Measurements from ENCODE around the gene HAGH.

HAGH gene

GRCh38 chr16:1771864-1772361, 54.7 kb downstream of the HAGH start (continued):
- no peak for TF ChIP-seq FEZF1 (tag by site-specific recombination; IDR thresholded peaks at IDR 0.05)
- TF ChIP-seq ZNF266 (tag by site-specific recombination; IDR thresholded peaks at IDR 0.05; ENCODE audit: low read depth) = no peak
- 0 out of 2 replicates have a peak, but pooled peaks have one; percentile 8 for TF ChIP-seq ZFHX2 (tag by site-specific recombination; conservative IDR thresholded peaks at IDR 0.05)
- TF ChIP-seq ZXDB (tag by site-specific recombination; IDR thresholded peaks at IDR 0.05) = 0 out of 2 replicates have a peak, but pooled peaks have one; percentile 23
- TF ChIP-seq ZNF791 (tag by site-specific recombination; IDR thresholded peaks at IDR 0.05) = no peak
- TF ChIP-seq ZNF76 (tag by site-specific recombination; IDR thresholded peaks at IDR 0.05; ENCODE audit: borderline replicate concordance, low read depth) = peak; percentile 89
- TF ChIP-seq KLF8 (tag by site-specific recombination; IDR thresholded peaks at IDR 0.05) = peak; percentile 9; the same call in 1 of the 2 replicates
- peak; percentile 83 for TF ChIP-seq PRDM1 (tag by site-specific recombination; IDR thresholded peaks at IDR 0.05)
- TF ChIP-seq GLIS2 (tag by site-specific recombination; IDR thresholded peaks at IDR 0.05) = 0 out of 2 replicates have a peak, but pooled peaks have one; percentile 7
- peak; percentile 91 for TF ChIP-seq ZNF335 (tag by site-specific recombination; conservative IDR thresholded peaks at IDR 0.05)
- TF ChIP-seq PATZ1 (tag by site-specific recombination; IDR thresholded peaks at IDR 0.05) = peak; percentile 82
- TF ChIP-seq ZNF654 (tag by site-specific recombination; IDR thresholded peaks at IDR 0.05; ENCODE audit: low read depth) = no peak
- peak; percentile 57 for TF ChIP-seq ZNF600 (tag by site-specific recombination; IDR thresholded peaks at IDR 0.05)
- TF ChIP-seq ZNF239 (tag by site-specific recombination; IDR thresholded peaks at IDR 0.05) = no peak
- 0 out of 2 replicates have a peak, but pooled peaks have one; percentile 13 for TF ChIP-seq ZBTB20 (tag by site-specific recombination; IDR thresholded peaks at IDR 0.05)
- TF ChIP-seq ZNF404 (tag by site-specific recombination; IDR thresholded peaks at IDR 0.05) = no peak
- TF ChIP-seq SALL2 (tag by site-specific recombination; IDR thresholded peaks at IDR 0.05; ENCODE audit: borderline replicate concordance) = no peak
- TF ChIP-seq ZBTB1 (tag by site-specific recombination; IDR thresholded peaks at IDR 0.05) = no peak
- no peak for TF ChIP-seq ZNF747 (tag by site-specific recombination; IDR thresholded peaks at IDR 0.05)
- TF ChIP-seq PRDM4 (tag by site-specific recombination; IDR thresholded peaks at IDR 0.05) = peak; percentile 56; the same call in 1 of the 2 replicates
- 0 out of 2 replicates have a peak, but pooled peaks have one; percentile 7 for TF ChIP-seq ZNF398 (tag by site-specific recombination; IDR thresholded peaks at IDR 0.05)
- TF ChIP-seq SP3 (tag by site-specific recombination; IDR thresholded peaks at IDR 0.05) = 0 out of 2 replicates have a peak, but pooled peaks have one; percentile 1
- no peak for TF ChIP-seq ZBTB44 (tag by site-specific recombination; IDR thresholded peaks at IDR 0.05)
- TF ChIP-seq ZNF629 (tag by site-specific recombination; IDR thresholded peaks at IDR 0.05) = 0 out of 2 replicates have a peak, but pooled peaks have one; percentile 13
- TF ChIP-seq ZNF157 (tag by site-specific recombination; IDR thresholded peaks at IDR 0.05) = no peak
- no peak for TF ChIP-seq BCL11B (tag by site-specific recombination; IDR thresholded peaks at IDR 0.05; ENCODE audit: low read depth)
- 0 out of 2 replicates have a peak, but pooled peaks have one; percentile 13 for TF ChIP-seq SCRT1 (tag by site-specific recombination; IDR thresholded peaks at IDR 0.05; ENCODE audit: borderline replicate concordance)
- TF ChIP-seq ZNF341 (tag by site-specific recombination; IDR thresholded peaks at IDR 0.05; ENCODE audit: low read depth) = peak; percentile 21; the same call in 1 of the 2 replicates
- no peak for TF ChIP-seq ZNF549 (tag by site-specific recombination; IDR thresholded peaks at IDR 0.05)

All from HEK293 (cell line).